ENCODE data around the gene CSDE1.

CSDE1 gene

GRCh38 chr1:114671939-114672275 is 85.9 kb downstream of the CSDE1 start:
- no peak overlapping the region for H3K18ac ChIP-seq (ENCODE audit: low read length)
- H2BK15ac ChIP-seq (replicated peaks; ENCODE audit: low read depth), result no peak overlapping the region
- no peak overlapping the region for H3K4ac ChIP-seq (ENCODE audit: low read depth, low read length)
- no peak overlapping the region for H3K9ac ChIP-seq (ENCODE audit: low read length)
- H2BK120ac ChIP-seq (ENCODE audit: low read depth, low read length), result no peak overlapping the region
- no peak overlapping the region for H3K56ac ChIP-seq (ENCODE audit: low read length)
- no peaks in the 10 kb centered on the region for H3K79me2 ChIP-seq (ENCODE audit: control insufficient read depth, insufficient read depth, low read length)
- no peaks in the 10 kb centered on the region for H3K36me3 ChIP-seq (ENCODE audit: control insufficient read depth, insufficient read depth, low read length)
- H4K5ac ChIP-seq (ENCODE audit: low read length), result no peak overlapping the region
- no peak overlapping the region for H3K4me2 ChIP-seq (ENCODE audit: low read length)
- no peak overlapping the region for H3K23ac ChIP-seq (ENCODE audit: low read length)
- no peaks in the 10 kb centered on the region for H3K4me1 ChIP-seq (ENCODE audit: control insufficient read depth, low read depth, low read length)
- WGBS (ENCODE audit: extremely low coverage, insufficient coverage, low lambda C conversion rate), result no CpG with 5 or more reads among the region's 7 CpGs
- H4K8ac ChIP-seq (ENCODE audit: low read depth, low read length), result no peak overlapping the region
- H3K79me1 ChIP-seq (ENCODE audit: low read length), result no peaks in the 10 kb centered on the region
- no peaks in the 10 kb centered on the region for H3K27me3 ChIP-seq (ENCODE audit: insufficient read depth, low read length, poor library complexity)
- H3K4me3 ChIP-seq (ENCODE audit: low read length), result no peak overlapping the region
- no peak overlapping the region for H2AK5ac ChIP-seq (ENCODE audit: low read length)
- no peak overlapping the region for H3K27ac ChIP-seq (ENCODE audit: low read depth, low read length)
- H2BK5ac ChIP-seq (ENCODE audit: low read length), result no peak overlapping the region
- DNase-seq, result no peak

GRCh38 chr1:114671011-114671938 is 86.5 kb downstream of the CSDE1 start:
- Histone ChIP-seq H3K4me3 (ENCODE audit: low read length) (no peak overlapping the region), H2BK15ac (replicated peaks; ENCODE audit: low read depth) (no peak overlapping the region), H2BK120ac (ENCODE audit: low read depth, low read length) (no peak overlapping the region), H3K4me1 (ENCODE audit: control insufficient read depth, low read depth, low read length) (no peaks in the 10 kb centered on the region), H3K56ac (ENCODE audit: low read length) (no peak overlapping the region), H3K36me3 (ENCODE audit: control insufficient read depth, insufficient read depth, low read length) (no peaks in the 10 kb centered on the region), H4K5ac (ENCODE audit: low read length) (no peak overlapping the region), H3K23ac (ENCODE audit: low read length) (no peak overlapping the region), H2BK5ac (ENCODE audit: low read length) (no peak overlapping the region), H3K9ac (ENCODE audit: low read length) (no peak overlapping the region), H3K79me2 (ENCODE audit: control insufficient read depth, insufficient read depth, low read length) (no peaks in the 10 kb centered on the region), H3K4ac (ENCODE audit: low read depth, low read length) (no peak overlapping the region), H3K4me2 (ENCODE audit: low read length) (no peak overlapping the region), H3K79me1 (ENCODE audit: low read length) (no peaks in the 10 kb centered on the region), H3K27me3 (ENCODE audit: insufficient read depth, low read length, poor library complexity) (no peaks in the 10 kb centered on the region), H4K8ac (ENCODE audit: low read depth, low read length) (no peak overlapping the region), H3K27ac (ENCODE audit: low read depth, low read length) (no peak overlapping the region), H2AK5ac (ENCODE audit: low read length) (no peak overlapping the region), H3K18ac (ENCODE audit: low read length) (no peak overlapping the region)
- no CpG with 5 or more reads among the region's 9 CpGs for WGBS (ENCODE audit: extremely low coverage, insufficient coverage, low lambda C conversion rate)
- DNase-seq, result no peak

GRCh38 chr1:114670083-114671010 is 87.4 kb downstream of the CSDE1 start:
- Histone ChIP-seq H3K4me3 (ENCODE audit: low read length) (peak overlapping the region; percentile 63), H2AK5ac (ENCODE audit: low read length) (no peak overlapping the region), H3K27ac (ENCODE audit: low read depth, low read length) (no peak overlapping the region), H3K9ac (ENCODE audit: low read length) (peak overlapping the region; percentile 83), H3K36me3 (ENCODE audit: control insufficient read depth, insufficient read depth, low read length) (no peaks in the 10 kb centered on the region), H3K79me2 (ENCODE audit: control insufficient read depth, insufficient read depth, low read length) (no peaks in the 10 kb centered on the region), H2BK120ac (ENCODE audit: low read depth, low read length) (no peak overlapping the region), H3K4ac (ENCODE audit: low read depth, low read length) (no peak overlapping the region), H3K27me3 (ENCODE audit: insufficient read depth, low read length, poor library complexity) (no peaks in the 10 kb centered on the region), H3K23ac (ENCODE audit: low read length) (no peak overlapping the region), H4K8ac (ENCODE audit: low read depth, low read length) (no peak overlapping the region), H3K4me1 (ENCODE audit: control insufficient read depth, low read depth, low read length) (no peaks in the 10 kb centered on the region), H3K56ac (ENCODE audit: low read length) (peak overlapping the region; percentile 90), H3K4me2 (ENCODE audit: low read length) (peak overlapping the region; percentile 99), H3K79me1 (ENCODE audit: low read length) (no peaks in the 10 kb centered on the region), H2BK15ac (replicated peaks; ENCODE audit: low read depth) (no peak overlapping the region), H2BK5ac (ENCODE audit: low read length) (no peak overlapping the region), H4K5ac (ENCODE audit: low read length) (no peak overlapping the region), H3K18ac (ENCODE audit: low read length) (no peak overlapping the region)
- WGBS (ENCODE audit: extremely low coverage, insufficient coverage, low lambda C conversion rate), result no CpG with 5 or more reads among the region's 45 CpGs
- DNase-seq, result peak; percentile 96

GRCh38 chr1:114669562-114670082 is 88.2 kb downstream of the CSDE1 start, which contains the start of gene DENND2C:
Gene DENND2C, minus strand, starts transcription at chr1:114670049. Its CDS starts 44,065 bp downstream, at chr1:114625984.
- H3K4me3 ChIP-seq (ENCODE audit: low read length), result peak within 1 kb of the TSS; percentile 69
- H3K23ac ChIP-seq (ENCODE audit: low read length), result peak within 1 kb of the TSS; percentile 81
- H3K4ac ChIP-seq (ENCODE audit: low read depth, low read length), result no peak within 1 kb of the TSS
- H3K36me3 ChIP-seq (ENCODE audit: control insufficient read depth, insufficient read depth, low read length), result no peaks in the 10 kb centered on the region
- H4K8ac ChIP-seq (ENCODE audit: low read depth, low read length), result no peak within 1 kb of the TSS
- H3K9ac ChIP-seq (ENCODE audit: low read length), result peak within 1 kb of the TSS; percentile 84
- no peaks in the 10 kb centered on the region for H3K79me1 ChIP-seq (ENCODE audit: low read length)
- no CpG with 5 or more reads among the region's 50 CpGs for WGBS (ENCODE audit: extremely low coverage, insufficient coverage, low lambda C conversion rate)
- H3K4me1 ChIP-seq (ENCODE audit: control insufficient read depth, low read depth, low read length), result no peaks in the 10 kb centered on the region
- H2BK120ac ChIP-seq (ENCODE audit: low read depth, low read length), result no peak within 1 kb of the TSS
- no peak within 1 kb of the TSS for H3K18ac ChIP-seq (ENCODE audit: low read length)
- peak within 1 kb of the TSS; percentile 99 for H3K4me2 ChIP-seq (ENCODE audit: low read length)
- no peak within 1 kb of the TSS for H2BK5ac ChIP-seq (ENCODE audit: low read length)
- H2AK5ac ChIP-seq (ENCODE audit: low read length), result no peak within 1 kb of the TSS
- H3K27me3 ChIP-seq (ENCODE audit: insufficient read depth, low read length, poor library complexity), result no peaks in the 10 kb centered on the region
- peak; percentile 82 for DNase-seq
- H3K56ac ChIP-seq (ENCODE audit: low read length), result peak within 1 kb of the TSS; percentile 90
- no peaks in the 10 kb centered on the region for H3K79me2 ChIP-seq (ENCODE audit: control insufficient read depth, insufficient read depth, low read length)
- no peak within 1 kb of the TSS for H4K5ac ChIP-seq (ENCODE audit: low read length)
- no peak within 1 kb of the TSS for H3K27ac ChIP-seq (ENCODE audit: low read depth, low read length)
- H2BK15ac ChIP-seq (replicated peaks; ENCODE audit: low read depth), result no peak within 1 kb of the TSS

- peak; percentile 37 for DNase-seq
- Histone ChIP-seq H3K4me3 (ENCODE audit: low read length) (peak overlapping the region; percentile 69), H3K79me1 (ENCODE audit: low read length) (no peaks in the 10 kb centered on the region), H3K36me3 (ENCODE audit: control insufficient read depth, insufficient read depth, low read length) (no peaks in the 10 kb centered on the region), H4K5ac (ENCODE audit: low read length) (no peak overlapping the region), H2BK15ac (replicated peaks; ENCODE audit: low read depth) (no peak overlapping the region), H3K56ac (ENCODE audit: low read length) (peak overlapping the region; percentile 90), H2AK5ac (ENCODE audit: low read length) (no peak overlapping the region), H3K27me3 (ENCODE audit: insufficient read depth, low read length, poor library complexity) (no peaks in the 10 kb centered on the region), H3K27ac (ENCODE audit: low read depth, low read length) (no peak overlapping the region), H3K4ac (ENCODE audit: low read depth, low read length) (no peak overlapping the region), H3K79me2 (ENCODE audit: control insufficient read depth, insufficient read depth, low read length) (no peaks in the 10 kb centered on the region), H3K23ac (ENCODE audit: low read length) (no peak overlapping the region), H3K4me2 (ENCODE audit: low read length) (peak overlapping the region; percentile 40), H3K4me1 (ENCODE audit: control insufficient read depth, low read depth, low read length) (no peaks in the 10 kb centered on the region), H2BK120ac (ENCODE audit: low read depth, low read length) (no peak overlapping the region), H3K18ac (ENCODE audit: low read length) (no peak overlapping the region), H3K9ac (ENCODE audit: low read length) (peak overlapping the region; percentile 84), H4K8ac (ENCODE audit: low read depth, low read length) (no peak overlapping the region), H2BK5ac (ENCODE audit: low read length) (no peak overlapping the region)
- WGBS (ENCODE audit: extremely low coverage, insufficient coverage, low lambda C conversion rate), result no CpG with 5 or more reads among the region's 13 CpGs
These were observed 88.8 kb downstream of the CSDE1 start for GRCh38 chr1:114668784-114669561.
